Subcutaneous abdominal adipose tissue (tissue), 5 donors: Measurements from ENCODE around the gene TSC2.

Source experiments
- H3K27ac ChIP-seq: one replicate; pipeline ENCODE4 v1.7.0; 2013; ENCODE audit warnings: low read depth, mild to moderate bottlenecking, inconsistent platforms, low read length, moderate library complexity
- H3K27me3 ChIP-seq, 5 donors: one replicate each; pipeline ENCODE4 v1.7.0; 2013; ENCODE audit warnings: low read length in 5 of 5, inconsistent platforms in 1 of 5; ENCODE audit not compliant: control insufficient read depth in 5 of 5, insufficient read depth in 4 of 5
- H3K36me3 ChIP-seq, 5 donors: one replicate each; pipeline ENCODE4 v1.7.0; 2013; ENCODE audit warnings: low read length in 5 of 5; ENCODE audit not compliant: control insufficient read depth in 5 of 5, insufficient read depth in 5 of 5
- H3K4me1 ChIP-seq, 5 donors: one replicate each; pipeline ENCODE4 v1.7.0; 2013; ENCODE audit warnings: low read length in 5 of 5, mild to moderate bottlenecking in 3 of 5, moderate library complexity in 1 of 5; ENCODE audit not compliant: control insufficient read depth in 5 of 5, insufficient read depth in 5 of 5
- H3K4me3 ChIP-seq, 5 donors: one replicate each; pipeline ENCODE4 v1.7.0; 2013; ENCODE audit warnings: low read length in 5 of 5, low read depth in 1 of 5
- H3K9ac ChIP-seq, 5 donors: one replicate each; pipeline ENCODE4 v1.7.0; 2013; ENCODE audit warnings: low read length in 5 of 5, mild to moderate bottlenecking in 4 of 5, moderate library complexity in 3 of 5
- H3K9me3 ChIP-seq, 5 donors: one replicate each; pipeline ENCODE4 v1.7.0; 2013; ENCODE audit warnings: low read length in 5 of 5; ENCODE audit not compliant: control insufficient read depth in 5 of 5
- donor health status: healthy.
- donor health status: healthy.
- donor health status: healthy.
- donor health status: healthy.
- donor health status: healthy.

TSC2 gene

GRCh38 chr16:2064368-2064945 lies 16.7 kb downstream of the TSC2 start:
- Histone ChIP-seq H3K27me3 (no peaks in the 10 kb centered on the region), H3K9me3 (peaks cover 0 to 3% (median 0%) of the 10 kb centered on the region in 5 donors), H3K36me3 (peaks cover 0 to 90% (median 75%) of the 10 kb centered on the region in 5 donors)

GRCh38 chr16:2066139-2066538 lies 18.4 kb downstream of the TSC2 start:
- no peak overlapping the region for H3K4me3 ChIP-seq
- peaks cover 0 to 91% (median 75%) of the 10 kb centered on the region in 5 donors for H3K36me3 ChIP-seq
- peaks cover 0 to 3% (median 0%) of the 10 kb centered on the region in 5 donors for H3K9me3 ChIP-seq
- no peaks in the 10 kb centered on the region for H3K27me3 ChIP-seq
- H3K4me1 ChIP-seq: no peaks in the 10 kb centered on the region
- no peak overlapping the region for H3K9ac ChIP-seq
- no peak overlapping the region for H3K27ac ChIP-seq

More at GRCh38 chr16:2064368-2064945, 16.7 kb downstream of the TSC2 start:
- Histone ChIP-seq H3K4me1 (no peaks in the 10 kb centered on the region), H3K27ac (no peak overlapping the region), H3K4me3 (no peak overlapping the region), H3K9ac (no peak overlapping the region)

GRCh38 chr16:2070576-2071453 lies 23.0 kb downstream of the TSC2 start:
- Histone ChIP-seq H3K27ac (no peak overlapping the region), H3K4me3 (no peak overlapping the region), H3K9ac (no peak overlapping the region), H3K4me1 (no peaks in the 10 kb centered on the region), H3K9me3 (peaks cover 0 to 3% (median 0%) of the 10 kb centered on the region in 5 donors), H3K27me3 (no peaks in the 10 kb centered on the region), H3K36me3 (peaks cover 0 to 90% (median 80%) of the 10 kb centered on the region in 5 donors)

- Histone ChIP-seq H3K27ac (no peak overlapping the region), H3K4me1 (no peaks in the 10 kb centered on the region), H3K36me3 (peaks cover 0 to 90% (median 79%) of the 10 kb centered on the region in 5 donors), H3K27me3 (no peaks in the 10 kb centered on the region), H3K9ac (no peak overlapping the region), H3K9me3 (no peaks in the 10 kb centered on the region), H3K4me3 (no peak overlapping the region)
Observed at GRCh38 chr16:2071454-2072202, 23.8 kb downstream of the TSC2 start.

GRCh38 chr16:2072926-2073325 lies 25.1 kb downstream of the TSC2 start:
- no peaks in the 10 kb centered on the region for H3K9me3 ChIP-seq
- no peak overlapping the region for H3K27ac ChIP-seq
- no peaks in the 10 kb centered on the region for H3K4me1 ChIP-seq
- no peak overlapping the region for H3K9ac ChIP-seq
- H3K4me3 ChIP-seq: no peak overlapping the region
- H3K27me3 ChIP-seq: no peaks in the 10 kb centered on the region
- H3K36me3 ChIP-seq: peaks cover 0 to 90% (median 82%) of the 10 kb centered on the region in 5 donors

GRCh38 chr16:2074071-2074470 lies 26.3 kb downstream of the TSC2 start:
- Histone ChIP-seq H3K27me3 (no peaks in the 10 kb centered on the region), H3K4me3 (no peak overlapping the region), H3K9me3 (no peaks in the 10 kb centered on the region), H3K9ac (no peak overlapping the region), H3K4me1 (no peaks in the 10 kb centered on the region), H3K36me3 (peaks cover 0 to 89% (median 85%) of the 10 kb centered on the region in 5 donors), H3K27ac (no peak overlapping the region)

- H3K4me3 ChIP-seq: no peak overlapping the region
Observed at GRCh38 chr16:2075631-2076030, 27.8 kb downstream of the TSC2 start.

GRCh38 chr16:2076072-2076865 lies 28.5 kb downstream of the TSC2 start:
- no peak overlapping the region for H3K27ac ChIP-seq
- peaks cover 0 to 90% (median 88%) of the 10 kb centered on the region in 5 donors for H3K36me3 ChIP-seq
- peaks cover 0 to 2% (median 0%) of the 10 kb centered on the region in 5 donors for H3K4me1 ChIP-seq
- no peaks in the 10 kb centered on the region for H3K9me3 ChIP-seq
- no peaks in the 10 kb centered on the region for H3K27me3 ChIP-seq
- H3K9ac ChIP-seq: no peak overlapping the region
- H3K4me3 ChIP-seq: no peak overlapping the region

More at GRCh38 chr16:2075631-2076030, 27.8 kb downstream of the TSC2 start:
- Histone ChIP-seq H3K4me1 (peaks cover 0 to 2% (median 0%) of the 10 kb centered on the region in 5 donors), H3K27ac (no peak overlapping the region), H3K27me3 (no peaks in the 10 kb centered on the region), H3K36me3 (peaks cover 0 to 90% (median 89%) of the 10 kb centered on the region in 5 donors), H3K9me3 (no peaks in the 10 kb centered on the region), H3K9ac (no peak overlapping the region)

GRCh38 chr16:2077016-2077415 lies 29.2 kb downstream of the TSC2 start:
- H3K36me3 ChIP-seq: peaks cover 0 to 90% (median 88%) of the 10 kb centered on the region in 5 donors
- H3K27ac ChIP-seq: no peak overlapping the region
- no peaks in the 10 kb centered on the region for H3K9me3 ChIP-seq
- H3K4me1 ChIP-seq: peaks cover 0 to 2% (median 0%) of the 10 kb centered on the region in 5 donors
- H3K9ac ChIP-seq: no peak overlapping the region
- H3K4me3 ChIP-seq: no peak overlapping the region
- no peaks in the 10 kb centered on the region for H3K27me3 ChIP-seq
